D721Med (cell line): ENCODE measurements around the gene LPAR4.
"Not testable (repeated sequence)": the region's sequence is repeated elsewhere in the genome, so short reads cannot be mapped to it uniquely, and the experiment has no call there.

Experiments
- DNase-seq: peaks from one replicate; pipeline ENCODE4 v3.0.0; 2011; ENCODE audit warnings: low spot score; ENCODE audit not compliant: insufficient read length
- FAIRE-seq: peaks from 2 replicates; lab custom pipeline; 2011; peaks lifted over from hg19 to GRCh38; lab: Jason Lieb, UNC
- CTCF ChIP-seq: IDR thresholded peaks from 2 replicates; pipeline ENCODE4 v1.5.1; 2012; ENCODE audit warnings: mild to moderate bottlenecking, control low read depth; ENCODE audit not compliant: insufficient read depth; ENCODE audit errors: missing control alignments

Gene LPAR4

GRCh38 chrX:78769946-78770345 is 22.4 kb downstream of the LPAR4 start:
- no peak for DNase-seq
- FAIRE-seq, result no peak
- TF ChIP-seq CTCF, result no peak

- FAIRE-seq (no peak), DNase-seq (no peak)
- no peak for TF ChIP-seq CTCF
Observed at GRCh38 chrX:78796916-78797315, 49.4 kb downstream of the LPAR4 start.

- FAIRE-seq (no peak), DNase-seq (no peak)
- no peak for TF ChIP-seq CTCF
Observed at GRCh38 chrX:78800114-78800513, 52.6 kb downstream of the LPAR4 start.

- TF ChIP-seq CTCF, result no peak
- no peak for DNase-seq
- no peak for FAIRE-seq
Observed at GRCh38 chrX:78800694-78801093, 53.2 kb downstream of the LPAR4 start.

- no peak for DNase-seq
- no peak for FAIRE-seq
- TF ChIP-seq CTCF, result no peak
Observed at GRCh38 chrX:78801522-78801921, 54.0 kb downstream of the LPAR4 start.

- FAIRE-seq, DNase-seq: not testable (repeated sequence)
Observed at GRCh38 chrX:78802526-78802925, 55.0 kb downstream of the LPAR4 start.
